Measurements from ENCODE around the gene ZNF786. TPM values are rescaled to one million over a fixed set of nuclear protein-coding genes. Genes with fewer than 3 reads are reported as not detected.
"Not testable (repeated sequence)": the region's sequence is repeated elsewhere in the genome, so short reads cannot be mapped to it uniquely, and the experiment has no call there.

ZNF786 gene
- total and polyA plus RNA-seq, 2 experiments from 2014 or later = 3.5 TPM

DNA sequence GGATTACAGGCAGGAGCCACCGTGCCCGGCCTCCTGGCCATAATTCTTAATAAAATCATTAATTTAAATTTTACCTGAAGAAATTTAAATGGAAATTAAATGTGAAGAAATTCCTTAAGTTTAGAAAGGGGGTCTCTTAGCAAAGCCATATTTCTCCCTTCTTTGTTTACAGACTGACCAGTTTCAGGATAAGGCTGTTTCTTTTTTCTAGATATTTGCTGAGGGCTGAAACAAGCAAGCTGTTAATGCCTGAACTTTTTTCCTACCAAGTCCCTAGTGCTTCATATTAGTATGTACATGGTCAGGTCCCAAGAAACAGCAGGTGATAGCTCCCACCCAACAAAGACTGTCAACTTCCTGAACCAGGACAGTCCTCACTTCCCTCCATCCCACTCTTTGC, 44.1 kb downstream of the ZNF786 start:
- H4K20me1 ChIP-seq (ENCODE audit: insufficient read depth) = no peaks in the 10 kb centered on the region
- H3K27me3 ChIP-seq (replicated peaks; ENCODE audit: insufficient read depth) = no peaks in the 10 kb centered on the region
- H3K4me1 ChIP-seq (ENCODE audit: insufficient read depth) = no peaks in the 10 kb centered on the region
- WGBS, 2 experiments (ENCODE audit: low coverage in 1 of 2, low lambda C conversion rate in 2 of 2, missing lambda C conversion rate in 2 of 2) = 59 to 66% methylated on average over 2 of the region's 2 CpGs
- no peak overlapping the region for H3K27ac ChIP-seq
- no peaks in the 10 kb centered on the region for H3K36me3 ChIP-seq (ENCODE audit: low read depth)
- H3K79me2 ChIP-seq (ENCODE audit: insufficient read depth) = no peaks in the 10 kb centered on the region
- TF ChIP-seq EZH2 (IDR thresholded peaks at IDR 0.05; ENCODE audit: insufficient read depth, poor library complexity, severe bottlenecking) = no peak
- TF ChIP-seq EZH2phosphoT487 (IDR thresholded peaks at IDR 0.05; ENCODE audit: insufficient read depth, low read depth) = no peak
- H3K9ac ChIP-seq = no peak overlapping the region
- DNase-seq = no peak
- H3K9me3 ChIP-seq (ENCODE audit: low read depth) = no peaks in the 10 kb centered on the region
- no peak overlapping the region for H3K4me3 ChIP-seq
- no peak overlapping the region for H3K4me2 ChIP-seq (ENCODE audit: unreplicated experiment)
- H3F3A ChIP-seq (ENCODE audit: insufficient read depth) = no peaks in the 10 kb centered on the region
- in situ Hi-C loops (cut with MboI) = no loop called here
- H2AFZ ChIP-seq = no peak overlapping the region
- no peaks in the 10 kb centered on the region for H3K9me2 ChIP-seq (ENCODE audit: insufficient read depth)

- no peaks in the 10 kb centered on the region for H3K27me3 ChIP-seq (replicated peaks; ENCODE audit: insufficient read depth)
- no peak overlapping the region for H3K4me3 ChIP-seq
- H3K36me3 ChIP-seq (ENCODE audit: low read depth) = no peaks in the 10 kb centered on the region
- H2AFZ ChIP-seq = no peak overlapping the region
- no peaks in the 10 kb centered on the region for H3K9me3 ChIP-seq (ENCODE audit: low read depth)
- no peaks in the 10 kb centered on the region for H3F3A ChIP-seq (ENCODE audit: insufficient read depth)
- H3K27ac ChIP-seq = no peak overlapping the region
- no peak overlapping the region for H3K9ac ChIP-seq
- H3K4me2 ChIP-seq (ENCODE audit: unreplicated experiment) = no peak overlapping the region
- 76% methylated on average over 8 of the region's 8 CpGs for WGBS, 2 experiments (ENCODE audit: low coverage in 1 of 2, low lambda C conversion rate in 2 of 2, missing lambda C conversion rate in 2 of 2)
- in situ Hi-C loops (cut with MboI) = no loop called here
- no peaks in the 10 kb centered on the region for H3K9me2 ChIP-seq (ENCODE audit: insufficient read depth)
- TF ChIP-seq EZH2 (IDR thresholded peaks at IDR 0.05; ENCODE audit: insufficient read depth, poor library complexity, severe bottlenecking) = no peak
- TF ChIP-seq EZH2phosphoT487 (IDR thresholded peaks at IDR 0.05; ENCODE audit: insufficient read depth, low read depth) = no peak
- H3K4me1 ChIP-seq (ENCODE audit: insufficient read depth) = no peaks in the 10 kb centered on the region
- no peaks in the 10 kb centered on the region for H4K20me1 ChIP-seq (ENCODE audit: insufficient read depth)
- no peak for DNase-seq
- H3K79me2 ChIP-seq (ENCODE audit: insufficient read depth) = no peaks in the 10 kb centered on the region
Observed at GRCh38 chr7:149043936-149044335, 46.6 kb downstream of the ZNF786 start.

GRCh38 chr7:149041350-149041749, 49.2 kb downstream of the ZNF786 start:
- no peaks in the 10 kb centered on the region for H4K20me1 ChIP-seq (ENCODE audit: insufficient read depth)
- in situ Hi-C loops (cut with MboI) = no loop called here
- no peaks in the 10 kb centered on the region for H3K4me1 ChIP-seq (ENCODE audit: insufficient read depth)
- WGBS, 2 experiments (ENCODE audit: low coverage in 1 of 2, low lambda C conversion rate in 2 of 2, missing lambda C conversion rate in 2 of 2) = 58% methylated on average over 5 of the region's 5 CpGs
- no peaks in the 10 kb centered on the region for H3K36me3 ChIP-seq (ENCODE audit: low read depth)
- H3K27me3 ChIP-seq (replicated peaks; ENCODE audit: insufficient read depth) = no peaks in the 10 kb centered on the region
- no peak for DNase-seq
- TF ChIP-seq EZH2phosphoT487 (IDR thresholded peaks at IDR 0.05; ENCODE audit: insufficient read depth, low read depth) = no peak
- no peak for TF ChIP-seq EZH2 (IDR thresholded peaks at IDR 0.05; ENCODE audit: insufficient read depth, poor library complexity, severe bottlenecking)
- H3K9ac ChIP-seq = no peak overlapping the region
- H3K4me3 ChIP-seq = no peak overlapping the region
- H3K79me2 ChIP-seq (ENCODE audit: insufficient read depth) = no peaks in the 10 kb centered on the region
- no peaks in the 10 kb centered on the region for H3K9me3 ChIP-seq (ENCODE audit: low read depth)
- no peak overlapping the region for H3K27ac ChIP-seq
- H3K9me2 ChIP-seq (ENCODE audit: insufficient read depth) = no peaks in the 10 kb centered on the region
- no peak overlapping the region for H2AFZ ChIP-seq
- H3K4me2 ChIP-seq (ENCODE audit: unreplicated experiment) = no peak overlapping the region
- no peaks in the 10 kb centered on the region for H3F3A ChIP-seq (ENCODE audit: insufficient read depth)

- H3K4me3 ChIP-seq; H2AFZ ChIP-seq; H3K9ac ChIP-seq; H3K27me3 ChIP-seq (replicated peaks; ENCODE audit: insufficient read depth); in situ Hi-C loops (cut with MboI); H3K9me2 ChIP-seq (ENCODE audit: insufficient read depth); H3K4me1 ChIP-seq (ENCODE audit: insufficient read depth); H3K36me3 ChIP-seq (ENCODE audit: low read depth); H4K20me1 ChIP-seq (ENCODE audit: insufficient read depth); H3F3A ChIP-seq (ENCODE audit: insufficient read depth); DNase-seq; H3K4me2 ChIP-seq (ENCODE audit: unreplicated experiment); H3K79me2 ChIP-seq (ENCODE audit: insufficient read depth); H3K9me3 ChIP-seq (ENCODE audit: low read depth); H3K27ac ChIP-seq: not testable (repeated sequence)
- 79 to 89% methylated on average over 9 to 31 of the region's 32 CpGs for WGBS, 2 experiments (ENCODE audit: low coverage in 1 of 2, low lambda C conversion rate in 2 of 2, missing lambda C conversion rate in 2 of 2)
Observed at GRCh38 chr7:149038641-149039040, 51.9 kb downstream of the ZNF786 start.

- H3K4me2 ChIP-seq (ENCODE audit: unreplicated experiment) = no peak overlapping the region
- TF ChIP-seq EZH2 (IDR thresholded peaks at IDR 0.05; ENCODE audit: insufficient read depth, poor library complexity, severe bottlenecking) (no peak), EZH2phosphoT487 (IDR thresholded peaks at IDR 0.05; ENCODE audit: insufficient read depth, low read depth) (no peak)
- no peaks in the 10 kb centered on the region for H3F3A ChIP-seq (ENCODE audit: insufficient read depth)
- in situ Hi-C loops (cut with MboI) = no loop called here
- H4K20me1 ChIP-seq (ENCODE audit: insufficient read depth) = no peaks in the 10 kb centered on the region
- 81 to 86% methylated on average over 1 of the region's 1 CpG for WGBS, 2 experiments (ENCODE audit: low coverage in 1 of 2, low lambda C conversion rate in 2 of 2, missing lambda C conversion rate in 2 of 2)
- H3K9ac ChIP-seq = no peak overlapping the region
- DNase-seq = no peak
- no peaks in the 10 kb centered on the region for H3K79me2 ChIP-seq (ENCODE audit: insufficient read depth)
- H3K9me2 ChIP-seq (ENCODE audit: insufficient read depth) = no peaks in the 10 kb centered on the region
- no peak overlapping the region for H3K27ac ChIP-seq
- H3K9me3 ChIP-seq (ENCODE audit: low read depth) = no peaks in the 10 kb centered on the region
- H2AFZ ChIP-seq = no peak overlapping the region
- H3K4me3 ChIP-seq = no peak overlapping the region
- H3K27me3 ChIP-seq (replicated peaks; ENCODE audit: insufficient read depth) = no peaks in the 10 kb centered on the region
- no peaks in the 10 kb centered on the region for H3K36me3 ChIP-seq (ENCODE audit: low read depth)
- no peaks in the 10 kb centered on the region for H3K4me1 ChIP-seq (ENCODE audit: insufficient read depth)
Observed at GRCh38 chr7:149036676-149037075, 53.8 kb downstream of the ZNF786 start.
